Measurements from ENCODE around the gene IRF2. TPM values are rescaled to one million over a fixed set of nuclear protein-coding genes. Genes with fewer than 3 reads are reported as not detected.

Gene IRF2
- total RNA-seq, 2 donors from 2014 or later = 33.5 to 37.2 TPM

GRCh38 chr4:184453365-184454160 is 20.8 kb downstream of the IRF2 start:
- Mint-ChIP-seq H3K27me3 (no peaks in the 10 kb centered on the region), H3K27ac (peak overlapping the region; percentile 91), H3K4me3 (peak overlapping the region; percentile 81), H3K4me1 (peaks cover 58% of the 10 kb centered on the region), H3K36me3 (ENCODE audit: low read depth) (no peaks in the 10 kb centered on the region)
- peak; percentile 99 for ATAC-seq
- peak in 1 of 3 donors; percentile 14 for DNase-seq
- no peaks in the 10 kb centered on the region for H3K9me3 ChIP-seq (ENCODE audit: control insufficient read depth, low read length, poor library complexity, severe bottlenecking)

- Mint-ChIP-seq H3K27ac (peak overlapping the region; percentile 91), H3K36me3 (ENCODE audit: low read depth) (no peaks in the 10 kb centered on the region), H3K27me3 (no peaks in the 10 kb centered on the region), H3K4me1 (peaks cover 57% of the 10 kb centered on the region), H3K4me3 (peak overlapping the region; percentile 36)
- no peak for DNase-seq
- no peaks in the 10 kb centered on the region for H3K9me3 ChIP-seq (ENCODE audit: control insufficient read depth, low read length, poor library complexity, severe bottlenecking)
- no peak for ATAC-seq
Measured at GRCh38 chr4:184452740-184453139, 21.6 kb downstream of the IRF2 start.

GRCh38 chr4:184451726-184452125 is 22.6 kb downstream of the IRF2 start:
- Mint-ChIP-seq H3K4me3 (no peak overlapping the region), H3K36me3 (ENCODE audit: low read depth) (no peaks in the 10 kb centered on the region), H3K4me1 (peaks cover 54% of the 10 kb centered on the region), H3K27me3 (no peaks in the 10 kb centered on the region), H3K27ac (peak overlapping the region; percentile 61)
- no peak for DNase-seq
- no peak for ATAC-seq
- no peaks in the 10 kb centered on the region for H3K9me3 ChIP-seq (ENCODE audit: control insufficient read depth, low read length, poor library complexity, severe bottlenecking)

GRCh38 chr4:184450743-184451535 is 23.4 kb downstream of the IRF2 start:
- Mint-ChIP-seq H3K4me3 (no peak overlapping the region), H3K27ac (peak overlapping the region; percentile 61)

DNA sequence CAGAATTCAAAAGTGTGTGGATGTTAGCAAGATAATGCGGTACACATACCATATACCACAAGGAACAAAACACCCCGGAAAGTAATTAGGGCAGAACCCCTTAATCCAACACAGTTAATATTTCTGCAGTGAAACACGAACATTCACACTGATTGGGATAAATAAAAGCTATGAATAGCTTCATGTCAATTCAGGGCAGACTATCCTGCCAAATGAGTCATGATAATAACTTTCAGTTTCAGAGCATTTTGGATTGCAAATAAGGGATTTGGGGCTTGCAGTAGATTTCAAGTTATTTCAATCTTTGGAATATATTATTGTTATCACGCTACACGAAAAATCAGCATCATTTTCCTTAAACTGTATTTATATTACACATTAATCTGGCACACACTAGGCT is 24.3 kb downstream of the IRF2 start:
- ATAC-seq = no peak
- H3K36me3 Mint-ChIP-seq (ENCODE audit: low read depth) = no peaks in the 10 kb centered on the region
- DNase-seq = no peak
- peaks cover 56% of the 10 kb centered on the region for H3K4me1 Mint-ChIP-seq
- H3K4me3 Mint-ChIP-seq = no peak overlapping the region
- H3K27me3 Mint-ChIP-seq = no peaks in the 10 kb centered on the region
- peak overlapping the region; percentile 86 for H3K27ac Mint-ChIP-seq
- no peaks in the 10 kb centered on the region for H3K9me3 ChIP-seq (ENCODE audit: control insufficient read depth, low read length, poor library complexity, severe bottlenecking)

More at GRCh38 chr4:184450743-184451535, 23.4 kb downstream of the IRF2 start:
- H3K9me3 ChIP-seq (ENCODE audit: control insufficient read depth, low read length, poor library complexity, severe bottlenecking) = no peaks in the 10 kb centered on the region
- no peak for DNase-seq
- ATAC-seq = no peak
- no peaks in the 10 kb centered on the region for H3K36me3 Mint-ChIP-seq (ENCODE audit: low read depth)
- H3K27me3 Mint-ChIP-seq = no peaks in the 10 kb centered on the region
- peaks cover 57% of the 10 kb centered on the region for H3K4me1 Mint-ChIP-seq

GRCh38 chr4:184448821-184449220 is 25.5 kb downstream of the IRF2 start:
- no peak for ATAC-seq
- no peak for DNase-seq

DNA sequence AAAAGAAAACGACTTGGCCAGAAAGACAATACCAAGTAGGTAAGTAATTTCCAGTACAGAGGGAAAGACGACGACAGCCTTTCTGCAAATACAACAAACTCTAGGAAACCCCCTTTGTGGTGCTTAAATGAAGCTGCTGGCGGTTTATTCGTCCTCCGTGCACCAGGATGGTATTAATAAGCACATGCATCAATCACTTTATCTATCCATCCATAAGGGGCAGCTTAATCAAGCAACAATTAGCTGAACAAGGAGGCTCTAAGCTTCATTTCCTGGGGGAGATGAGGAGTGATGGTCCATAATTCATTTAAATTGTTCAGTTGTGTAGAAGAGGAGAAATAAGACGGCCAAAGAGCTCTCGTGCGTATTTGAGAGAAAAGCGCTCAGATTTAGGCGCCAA is 26.2 kb downstream of the IRF2 start:
- no peaks in the 10 kb centered on the region for H3K9me3 ChIP-seq (ENCODE audit: control insufficient read depth, low read length, poor library complexity, severe bottlenecking)
- peak overlapping the region; percentile 70 for H3K4me3 Mint-ChIP-seq
- no peak for ATAC-seq
- H3K27ac Mint-ChIP-seq = peak overlapping the region; percentile 86
- H3K36me3 Mint-ChIP-seq (ENCODE audit: low read depth) = peaks cover 2% of the 10 kb centered on the region
- H3K4me1 Mint-ChIP-seq = peaks cover 58% of the 10 kb centered on the region
- no peaks in the 10 kb centered on the region for H3K27me3 Mint-ChIP-seq
- no peak for DNase-seq

More at GRCh38 chr4:184448821-184449220, 25.5 kb downstream of the IRF2 start:
- H3K9me3 ChIP-seq (ENCODE audit: control insufficient read depth, low read length, poor library complexity, severe bottlenecking) = no peaks in the 10 kb centered on the region
- Mint-ChIP-seq H3K4me1 (peaks cover 58% of the 10 kb centered on the region), H3K36me3 (ENCODE audit: low read depth) (no peaks in the 10 kb centered on the region), H3K27me3 (no peaks in the 10 kb centered on the region), H3K27ac (peak overlapping the region; percentile 86), H3K4me3 (peak overlapping the region; percentile 72)

- ATAC-seq = no peak
- no peaks in the 10 kb centered on the region for H3K27me3 Mint-ChIP-seq
- peak overlapping the region; percentile 86 for H3K27ac Mint-ChIP-seq
- H3K36me3 Mint-ChIP-seq (ENCODE audit: low read depth) = peaks cover 2% of the 10 kb centered on the region
- H3K4me3 Mint-ChIP-seq = peak overlapping the region; percentile 70
- no peak for DNase-seq
- H3K4me1 Mint-ChIP-seq = peaks cover 59% of the 10 kb centered on the region
- no peaks in the 10 kb centered on the region for H3K9me3 ChIP-seq (ENCODE audit: control insufficient read depth, low read length, poor library complexity, severe bottlenecking)
Measured at GRCh38 chr4:184447664-184448063, 26.7 kb downstream of the IRF2 start.

GRCh38 chr4:184446132-184446658 is 28.2 kb downstream of the IRF2 start:
- H3K36me3 Mint-ChIP-seq (ENCODE audit: low read depth) = peaks cover 2% of the 10 kb centered on the region
- no peaks in the 10 kb centered on the region for H3K9me3 ChIP-seq (ENCODE audit: control insufficient read depth, low read length, poor library complexity, severe bottlenecking)
- H3K4me3 Mint-ChIP-seq = no peak overlapping the region
- no peaks in the 10 kb centered on the region for H3K27me3 Mint-ChIP-seq
- H3K27ac Mint-ChIP-seq = peak overlapping the region; percentile 90
- DNase-seq (no peak), ATAC-seq (no peak)
- H3K4me1 Mint-ChIP-seq = peaks cover 67% of the 10 kb centered on the region

DNA sequence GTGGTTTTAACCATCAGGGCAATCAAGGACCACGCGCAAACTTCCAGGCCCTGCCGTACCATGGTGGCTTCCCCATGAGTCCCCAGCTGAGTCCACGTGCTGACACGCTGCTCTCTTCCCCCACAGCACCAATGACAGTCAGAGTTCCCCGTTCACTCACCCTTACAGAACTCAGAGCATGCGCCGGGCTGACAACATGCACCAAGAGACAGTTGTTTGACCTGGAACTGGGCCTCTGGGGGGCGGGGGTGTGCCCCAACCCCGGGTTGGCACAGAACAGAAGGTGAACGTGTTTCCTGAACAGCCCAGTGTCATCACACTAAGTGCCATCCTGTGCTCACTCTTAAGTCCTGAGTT is 29.4 kb downstream of the IRF2 start:
- Mint-ChIP-seq H3K27ac (peak overlapping the region; percentile 65), H3K27me3 (no peaks in the 10 kb centered on the region), H3K4me3 (no peak overlapping the region), H3K4me1 (peaks cover 74% of the 10 kb centered on the region), H3K36me3 (ENCODE audit: low read depth) (peaks cover 2% of the 10 kb centered on the region)
- DNase-seq = no peak
- no peaks in the 10 kb centered on the region for H3K9me3 ChIP-seq (ENCODE audit: control insufficient read depth, low read length, poor library complexity, severe bottlenecking)
- ATAC-seq = peak; percentile 75

GRCh38 chr4:184444215-184444952 is 30.0 kb downstream of the IRF2 start:
- Mint-ChIP-seq H3K27me3 (no peaks in the 10 kb centered on the region), H3K36me3 (ENCODE audit: low read depth) (peaks cover 2% of the 10 kb centered on the region), H3K4me1 (peaks cover 73% of the 10 kb centered on the region), H3K4me3 (no peak overlapping the region), H3K27ac (peak overlapping the region; percentile 65)
- no peaks in the 10 kb centered on the region for H3K9me3 ChIP-seq (ENCODE audit: control insufficient read depth, low read length, poor library complexity, severe bottlenecking)
- no peak for DNase-seq
- no peak for ATAC-seq

DNA sequence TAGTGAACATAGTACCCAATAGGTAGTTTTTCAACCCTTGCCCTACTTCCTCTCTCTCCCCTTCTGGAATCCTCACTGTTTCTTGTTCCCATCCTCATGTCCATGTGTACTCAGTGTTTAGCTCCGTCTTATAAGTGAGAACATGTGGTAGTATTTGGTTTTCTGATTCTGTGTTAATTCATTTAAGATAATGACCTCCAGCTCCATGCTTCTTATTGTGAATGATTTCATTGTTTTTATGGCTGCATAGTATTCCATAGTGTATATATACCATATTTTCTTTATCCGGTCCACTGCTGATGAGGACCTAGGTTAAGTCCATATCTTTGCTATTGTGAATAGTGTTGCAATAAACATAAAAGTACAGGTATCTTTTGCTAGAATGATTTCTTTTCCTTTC is 31.0 kb downstream of the IRF2 start:
- H3K27ac Mint-ChIP-seq = peak overlapping the region; percentile 6
- no peak overlapping the region for H3K4me3 Mint-ChIP-seq

DNA sequence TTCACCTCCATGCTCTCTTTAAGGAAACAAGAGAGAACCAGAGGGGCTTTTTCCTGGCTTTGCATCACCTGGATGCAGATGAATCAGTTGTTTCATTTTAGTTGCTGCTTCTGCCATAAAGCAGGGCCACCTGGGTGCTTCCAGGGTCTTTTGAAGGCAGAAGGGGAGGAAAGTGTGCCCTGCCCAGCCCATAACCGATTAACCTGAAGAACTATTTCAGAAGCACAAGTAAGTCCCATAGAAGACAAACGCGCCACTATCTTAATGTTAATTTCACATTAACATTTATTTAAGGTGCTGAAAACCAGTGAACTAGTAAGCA is 32.1 kb downstream of the IRF2 start:
- H3K9me3 ChIP-seq (ENCODE audit: control insufficient read depth, low read length, poor library complexity, severe bottlenecking) = no peaks in the 10 kb centered on the region
- H3K36me3 Mint-ChIP-seq (ENCODE audit: low read depth) = peaks cover 2% of the 10 kb centered on the region
- ATAC-seq (no peak), DNase-seq (no peak)
- H3K4me1 Mint-ChIP-seq = peaks cover 69% of the 10 kb centered on the region
- no peaks in the 10 kb centered on the region for H3K27me3 Mint-ChIP-seq
- H3K4me3 Mint-ChIP-seq = no peak overlapping the region
- peak overlapping the region; percentile 75 for H3K27ac Mint-ChIP-seq

More for the DNA sequence above, 31.0 kb downstream of the IRF2 start:
- H3K9me3 ChIP-seq (ENCODE audit: control insufficient read depth, low read length, poor library complexity, severe bottlenecking) = no peaks in the 10 kb centered on the region
- Mint-ChIP-seq H3K36me3 (ENCODE audit: low read depth) (peaks cover 2% of the 10 kb centered on the region), H3K4me1 (peaks cover 69% of the 10 kb centered on the region), H3K27me3 (no peaks in the 10 kb centered on the region)
- ATAC-seq (no peak), DNase-seq (no peak)

Measured in T-helper 17 cell (primary cell).